CD4-positive, alpha-beta T cell treated with Interleukin-6 for 4 hours (primary cell): ENCODE measurements around the gene VAT1L.
"Not testable (repeated sequence)": the region's sequence is repeated elsewhere in the genome, so short reads cannot be mapped to it uniquely, and the experiment has no call there.

ENCODE experiments used
- DNase-seq: peaks from one replicate; pipeline ENCODE4 v3.0.0-alpha.2; 2020; ENCODE audit warnings: mixed read lengths

Gene VAT1L

DNA sequence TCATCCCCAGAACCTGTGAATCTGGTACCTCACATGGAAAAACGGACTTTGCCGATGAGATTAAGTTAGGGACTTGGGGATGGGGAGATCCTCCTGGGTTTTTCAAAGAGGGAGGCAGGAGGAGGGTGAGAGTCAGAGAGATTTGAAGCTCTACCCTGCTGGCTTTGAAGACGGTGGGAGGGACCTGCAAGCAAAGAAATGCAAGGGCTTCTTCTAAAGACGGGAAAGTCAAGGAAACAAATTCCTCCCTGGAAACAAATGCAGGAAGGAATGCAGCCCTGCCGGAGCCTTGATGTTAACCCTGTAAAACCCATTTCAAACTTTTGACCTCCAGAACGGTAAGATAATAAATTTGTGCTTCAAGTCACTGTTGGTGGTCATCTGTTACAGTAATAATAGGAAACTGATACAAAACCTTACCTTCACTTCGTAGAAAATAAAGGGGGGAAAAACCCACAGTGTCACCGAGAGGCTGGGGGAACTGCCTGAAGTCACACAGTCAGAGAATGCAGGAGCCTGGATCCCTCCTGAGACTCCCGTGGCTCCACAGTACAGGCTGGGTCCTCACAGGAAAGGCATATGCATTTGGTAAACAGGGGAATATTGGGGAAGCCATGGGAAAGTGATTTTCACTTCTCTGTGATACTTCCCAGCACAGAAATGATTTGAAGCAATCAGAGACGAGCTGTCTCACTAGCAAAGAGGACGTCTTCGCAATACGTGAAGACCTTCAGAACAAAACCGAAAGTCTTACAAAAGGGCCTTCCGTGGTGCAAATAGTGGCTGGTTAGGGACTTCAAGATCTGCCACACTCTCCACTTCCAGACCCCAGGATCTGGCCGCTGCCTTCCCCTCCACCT, 175.1 kb downstream of the VAT1L start:
- DNase-seq = no peak

DNA sequence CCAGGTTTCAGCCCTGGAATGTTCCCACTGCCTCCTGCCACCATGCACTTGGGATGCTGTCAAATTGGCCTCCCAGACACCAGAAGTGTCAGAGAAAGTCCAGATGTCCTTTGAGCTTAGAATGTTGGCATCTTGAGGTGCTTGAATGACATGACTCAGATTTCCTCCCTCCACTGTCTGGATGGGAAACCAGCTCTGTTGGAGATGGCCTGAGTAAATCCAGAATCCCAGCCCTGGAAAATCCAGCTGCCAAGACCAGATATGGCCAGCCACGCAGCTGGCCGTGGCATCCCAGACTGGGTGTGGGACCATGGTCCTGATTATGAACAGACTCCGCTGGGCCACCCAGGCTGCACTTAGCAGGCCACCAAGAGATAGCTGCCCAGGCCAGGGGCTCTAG, 177.0 kb downstream of the VAT1L start:
- DNase-seq = no peak

DNA sequence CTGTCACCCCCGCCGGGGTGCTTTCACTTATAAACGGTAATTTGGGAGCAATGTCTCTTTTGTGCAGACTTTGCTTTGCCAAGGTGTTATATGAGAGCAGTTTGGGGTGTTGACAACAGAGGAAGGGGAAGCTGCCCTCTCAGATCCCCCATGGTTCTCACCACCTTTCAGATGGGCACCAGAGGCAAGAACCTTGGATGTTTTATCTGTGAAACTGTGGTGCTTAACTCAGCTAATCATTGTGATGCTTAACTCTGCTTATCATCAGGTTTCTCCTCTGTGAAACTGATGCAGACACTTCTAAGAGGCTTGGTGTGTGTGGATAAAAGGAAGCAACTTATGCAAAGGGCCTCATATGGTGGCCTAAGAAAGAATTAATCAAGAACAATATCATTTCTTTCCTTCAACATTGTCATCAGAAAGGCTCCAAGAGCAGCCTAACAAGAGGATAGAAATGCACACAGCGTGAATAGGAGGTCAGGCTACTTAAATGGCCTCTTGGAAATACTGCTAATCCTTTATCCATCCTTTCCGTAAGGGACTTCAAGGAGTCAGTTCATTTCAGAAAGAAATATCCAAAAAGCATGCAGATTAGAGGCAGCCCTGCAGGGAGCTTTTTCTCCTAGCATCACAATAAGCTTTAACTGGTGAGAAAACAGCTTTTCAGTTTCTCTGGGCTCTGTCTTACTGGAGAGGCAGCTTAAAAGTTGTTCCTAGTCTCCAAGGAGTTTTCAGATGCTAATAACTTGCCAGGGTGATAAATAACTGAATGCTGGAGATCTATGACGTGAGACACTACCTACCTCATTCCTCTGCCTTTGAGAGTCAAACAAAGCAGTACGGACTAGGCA, 178.9 kb downstream of the VAT1L start:
- no peak for DNase-seq

DNA sequence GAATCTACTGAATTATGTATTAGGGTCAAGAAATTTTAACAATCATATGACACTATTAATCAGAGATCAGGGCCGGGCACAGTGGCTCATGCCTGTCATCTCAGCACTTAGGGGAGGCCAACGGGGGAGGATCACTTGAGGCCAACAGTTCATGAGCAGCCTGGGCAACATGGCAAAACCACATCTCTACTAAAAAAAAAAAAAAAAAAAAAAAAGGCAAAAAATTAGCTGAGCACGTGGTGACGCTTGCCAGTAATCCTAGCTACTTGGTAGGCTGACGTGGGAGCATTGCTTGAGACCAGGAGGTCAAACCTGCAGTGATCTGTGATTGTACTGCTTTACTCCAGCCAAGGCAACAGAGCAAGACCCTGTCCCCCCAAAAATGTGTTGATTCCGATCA, 181.5 kb downstream of the VAT1L start:
- DNase-seq = no peak

DNA sequence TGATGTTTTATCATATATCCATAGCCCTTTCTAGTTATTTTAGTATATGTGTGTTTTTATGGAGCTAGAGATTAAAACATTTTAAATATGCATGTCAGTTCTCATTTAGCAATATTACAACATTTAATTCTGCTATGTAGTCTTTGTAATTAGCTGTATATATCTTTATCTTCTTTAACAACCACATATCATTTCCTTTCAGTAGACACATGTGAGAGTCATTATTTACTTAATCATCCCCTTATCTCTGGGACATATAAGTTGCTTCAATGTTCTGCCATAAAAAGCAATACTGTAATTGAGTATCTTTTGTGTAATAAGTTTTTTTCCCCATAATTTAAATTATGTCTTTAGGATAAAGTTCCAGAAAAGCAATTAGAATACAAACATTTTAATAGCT, 182.0 kb downstream of the VAT1L start:
- DNase-seq = no peak

DNA sequence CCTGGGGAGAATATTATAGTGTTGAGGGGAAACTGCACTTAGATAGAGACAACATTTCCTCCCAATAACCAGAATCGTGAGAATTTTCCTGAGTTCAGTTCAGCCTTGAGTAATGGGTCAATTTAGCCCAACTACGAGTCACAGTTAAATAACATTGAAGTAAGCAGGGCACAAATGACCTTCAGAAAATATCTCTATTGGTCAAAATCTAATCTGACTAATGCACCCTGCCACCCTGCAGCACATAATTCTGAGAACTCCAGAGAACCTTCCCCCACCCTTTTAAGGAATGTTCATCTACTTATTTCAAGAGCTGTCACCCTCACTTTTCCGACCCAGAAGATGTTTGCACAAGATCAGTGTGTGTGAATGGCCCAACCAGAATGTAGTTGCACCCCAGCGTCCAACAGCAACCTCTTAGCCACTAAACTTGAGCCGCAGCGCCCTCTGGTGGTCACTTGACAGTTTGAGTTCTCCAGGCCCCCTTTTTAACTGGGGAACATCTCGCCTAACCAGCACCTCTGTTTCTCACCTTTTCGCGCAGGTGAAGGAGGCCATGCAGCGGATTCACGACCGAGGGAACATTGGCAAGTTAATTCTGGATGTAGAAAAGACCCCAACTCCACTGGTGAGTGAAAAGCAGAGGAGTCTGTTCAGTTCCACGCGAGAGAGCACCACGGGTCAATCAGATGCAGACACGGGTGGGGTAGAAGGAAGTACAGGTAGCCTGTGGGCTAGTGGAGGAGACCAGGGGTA, 183.1 kb downstream of the VAT1L start:
- DNase-seq = peak; percentile 77

DNA sequence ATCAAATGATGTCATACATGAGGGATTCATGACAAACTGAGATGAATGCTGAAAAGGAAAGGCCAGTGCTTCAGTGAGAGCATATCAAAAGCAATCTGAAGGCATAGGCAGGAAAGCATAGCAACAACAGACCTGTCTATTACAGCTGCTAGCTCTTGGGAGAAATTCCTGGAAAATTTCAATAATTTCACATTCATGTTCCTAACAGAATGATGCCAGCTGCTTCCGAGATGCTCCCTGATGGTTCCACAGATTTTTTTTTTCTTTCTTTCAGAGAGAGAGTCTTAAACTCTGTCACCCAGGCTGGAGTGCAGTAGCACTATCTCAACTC, 183.7 kb downstream of the VAT1L start:
- DNase-seq = no peak

DNA sequence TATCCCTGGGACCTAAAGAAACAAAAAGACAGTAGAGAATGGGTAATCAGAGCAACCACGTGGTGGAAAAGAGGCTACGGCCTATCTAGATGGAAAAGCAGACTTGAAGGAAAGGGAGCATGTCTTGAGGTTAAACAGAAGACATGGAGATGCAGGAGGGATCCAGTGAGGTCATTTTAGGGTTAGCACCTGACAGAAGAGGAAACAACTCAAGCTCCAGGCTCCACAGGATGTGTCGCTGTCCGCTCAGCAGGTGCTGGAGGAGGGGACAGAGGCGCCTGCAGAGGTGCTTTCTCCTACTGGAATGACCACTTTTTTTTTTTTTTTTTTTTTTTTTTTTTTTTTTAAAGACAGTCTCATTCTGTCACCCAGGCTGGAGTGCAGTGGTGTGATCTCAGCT, 186.5 kb downstream of the VAT1L start:
- DNase-seq = no peak

DNA sequence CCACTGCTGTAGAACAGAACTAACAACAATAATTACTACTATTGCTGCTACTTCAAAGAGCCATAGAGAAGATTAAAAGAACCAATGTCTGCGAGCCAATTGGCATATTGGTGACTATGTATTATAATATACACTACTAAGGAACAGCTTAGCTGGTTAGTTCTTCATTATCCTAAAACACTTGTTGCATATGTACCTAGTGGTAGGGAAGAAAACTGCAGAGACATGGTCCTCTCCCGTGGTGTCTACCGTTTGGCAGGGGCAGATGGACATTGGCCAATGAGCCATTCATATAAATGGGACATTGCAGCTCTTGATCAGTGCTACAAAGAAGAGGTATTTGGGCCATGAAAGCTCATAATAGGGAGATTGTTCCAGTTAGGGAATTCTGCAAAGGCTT, 187.6 kb downstream of the VAT1L start:
- no peak for DNase-seq

DNA sequence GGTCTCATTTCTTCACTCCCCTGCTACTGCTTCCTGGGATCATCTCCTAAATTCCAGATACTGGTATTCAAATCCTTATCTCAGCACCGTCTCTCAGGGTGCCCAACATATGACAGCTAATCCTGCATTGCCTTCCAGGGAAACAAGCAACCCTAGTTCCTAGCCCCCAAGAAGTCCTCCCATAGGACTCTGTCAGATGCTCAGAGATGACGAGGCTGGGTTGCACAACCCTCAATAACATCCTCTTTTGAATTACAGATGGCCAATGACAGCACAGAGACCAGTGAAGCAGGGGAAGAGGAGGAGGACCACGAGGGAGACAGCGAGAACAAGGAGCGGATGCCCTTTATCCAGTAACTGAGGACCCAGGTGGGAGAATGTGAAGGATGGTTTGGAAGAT, 189.0 kb downstream of the VAT1L start:
- DNase-seq = no peak

DNA sequence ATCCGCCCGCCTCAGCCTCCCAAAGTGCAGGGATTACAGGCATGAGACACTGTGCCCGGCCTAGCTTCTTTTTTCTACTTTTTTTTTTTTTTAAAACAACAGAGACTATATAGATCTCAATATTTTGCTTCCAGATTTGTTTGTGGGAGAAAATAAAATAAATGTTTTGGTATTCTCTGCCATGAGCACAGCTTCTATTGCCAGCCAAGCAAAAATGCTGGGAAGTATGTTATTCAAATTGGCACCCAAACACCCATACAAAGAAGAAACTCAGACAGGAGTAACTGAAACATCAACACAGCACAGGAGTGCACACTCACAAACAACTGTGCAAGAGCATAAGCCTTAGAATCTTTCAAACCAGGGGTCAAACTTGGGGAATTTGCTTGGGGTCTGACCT, 196.7 kb downstream of the VAT1L start:
- DNase-seq = no peak

DNA sequence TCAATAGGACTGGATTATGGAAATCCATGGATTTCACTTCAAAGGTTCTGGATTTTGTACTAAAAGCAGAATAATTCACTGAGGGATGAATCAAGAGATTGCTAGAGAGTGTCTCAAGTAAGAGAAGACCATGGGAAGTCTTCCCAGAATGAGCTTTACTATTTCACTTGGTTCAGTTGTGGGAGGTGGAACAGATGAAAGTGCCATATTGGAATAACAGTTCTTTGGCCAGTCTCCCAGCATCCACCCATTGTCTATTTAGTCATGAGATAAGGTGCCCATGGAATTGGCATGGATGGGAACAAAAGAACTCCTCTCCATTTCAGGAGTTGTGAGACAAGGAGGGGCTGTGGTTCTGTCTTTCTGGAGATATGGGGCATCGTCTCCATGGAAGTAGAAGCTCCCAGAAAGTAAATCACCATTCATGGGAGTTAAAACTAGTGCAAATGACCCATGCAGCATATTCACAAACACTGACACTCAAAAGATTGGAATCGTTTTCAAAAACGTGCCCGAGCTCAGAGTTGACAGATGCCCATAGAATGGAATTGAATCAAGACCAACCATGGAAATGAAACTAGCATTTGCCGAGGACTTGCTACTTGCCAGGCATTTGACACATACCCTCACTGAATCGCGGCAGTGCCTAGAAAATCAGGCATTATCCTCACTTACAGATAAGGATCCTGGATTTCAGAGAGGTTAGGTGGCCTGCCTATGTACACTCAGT, 197.8 kb downstream of the VAT1L start:
- DNase-seq = no peak

DNA sequence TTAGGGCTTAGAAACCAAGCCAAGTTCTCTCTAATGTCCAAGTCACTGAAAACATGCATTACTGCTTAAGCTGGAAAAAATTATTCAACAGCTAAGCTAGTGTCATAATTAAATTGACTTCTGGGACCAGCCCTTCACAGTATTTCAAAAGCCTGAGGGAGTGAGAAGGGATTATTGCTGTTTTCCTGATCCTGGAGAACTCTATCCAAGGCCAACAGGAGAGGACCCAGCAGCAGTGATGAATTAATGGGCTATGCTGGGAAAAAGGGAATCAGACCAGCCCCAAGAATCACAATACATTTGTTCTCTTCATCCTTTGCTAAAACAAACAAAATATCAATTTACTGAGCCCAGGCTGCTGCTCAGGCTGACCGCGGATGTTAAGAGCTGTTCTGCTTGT, 199.4 kb downstream of the VAT1L start:
- DNase-seq = no peak

DNA sequence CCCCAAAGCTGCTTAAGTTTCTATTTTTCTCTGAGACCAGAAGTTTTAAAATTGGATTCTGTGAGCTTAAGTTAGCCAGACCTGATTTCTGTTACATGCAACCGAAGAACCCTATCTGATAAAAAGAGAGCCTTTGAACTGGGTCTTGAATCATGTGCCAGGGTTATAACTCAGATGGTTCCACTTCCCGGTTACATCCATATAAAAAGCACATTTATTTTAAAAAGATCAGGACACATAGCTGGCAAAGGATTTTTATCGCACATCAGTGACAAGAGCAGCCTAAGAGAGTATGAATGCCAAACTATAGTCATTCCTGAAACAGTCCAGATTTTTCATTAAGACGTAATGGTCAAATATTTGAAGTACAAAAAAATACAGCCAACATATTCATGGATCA, 201.5 kb downstream of the VAT1L start:
- DNase-seq = no peak

DNA sequence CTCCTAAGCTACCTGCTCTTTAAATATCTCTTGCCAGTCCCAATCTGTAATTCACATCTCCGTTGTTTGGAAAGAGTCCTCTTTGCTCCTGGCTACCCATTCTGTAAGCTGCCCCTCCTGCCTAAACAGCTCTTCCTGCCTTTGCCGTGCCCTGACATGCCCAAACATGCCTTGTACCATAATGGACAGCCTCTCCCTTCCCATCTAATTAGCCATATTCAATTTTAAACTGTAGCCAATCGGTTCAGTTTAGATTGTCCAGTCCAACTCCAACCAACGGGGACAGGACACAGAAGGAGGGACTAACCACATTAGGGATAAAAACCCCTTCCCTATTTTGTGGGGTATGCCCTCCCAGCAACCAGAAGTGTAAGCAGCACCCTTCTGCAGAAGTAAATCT, 203.3 kb downstream of the VAT1L start:
- DNase-seq = no peak

DNA sequence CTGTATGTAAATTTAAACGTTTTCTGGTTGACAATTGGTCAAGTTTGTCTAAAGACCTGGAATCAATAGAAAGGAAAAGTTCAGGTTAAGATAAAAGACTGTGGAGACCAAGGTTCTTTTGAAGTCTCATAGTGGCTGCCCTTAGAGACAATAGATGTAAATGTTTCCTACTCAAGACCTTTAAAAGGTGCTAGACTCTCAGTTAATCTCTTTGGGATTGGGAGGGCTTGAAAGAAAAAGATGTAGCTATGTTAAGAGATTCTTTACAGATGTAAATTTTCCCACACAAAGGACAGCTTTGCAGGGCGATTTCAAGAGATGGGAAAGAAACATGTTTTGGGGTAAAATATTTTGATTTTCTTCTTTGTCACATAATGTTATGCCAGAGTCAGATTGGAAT, 204.0 kb downstream of the VAT1L start:
- DNase-seq = not testable (repeated sequence)

DNA sequence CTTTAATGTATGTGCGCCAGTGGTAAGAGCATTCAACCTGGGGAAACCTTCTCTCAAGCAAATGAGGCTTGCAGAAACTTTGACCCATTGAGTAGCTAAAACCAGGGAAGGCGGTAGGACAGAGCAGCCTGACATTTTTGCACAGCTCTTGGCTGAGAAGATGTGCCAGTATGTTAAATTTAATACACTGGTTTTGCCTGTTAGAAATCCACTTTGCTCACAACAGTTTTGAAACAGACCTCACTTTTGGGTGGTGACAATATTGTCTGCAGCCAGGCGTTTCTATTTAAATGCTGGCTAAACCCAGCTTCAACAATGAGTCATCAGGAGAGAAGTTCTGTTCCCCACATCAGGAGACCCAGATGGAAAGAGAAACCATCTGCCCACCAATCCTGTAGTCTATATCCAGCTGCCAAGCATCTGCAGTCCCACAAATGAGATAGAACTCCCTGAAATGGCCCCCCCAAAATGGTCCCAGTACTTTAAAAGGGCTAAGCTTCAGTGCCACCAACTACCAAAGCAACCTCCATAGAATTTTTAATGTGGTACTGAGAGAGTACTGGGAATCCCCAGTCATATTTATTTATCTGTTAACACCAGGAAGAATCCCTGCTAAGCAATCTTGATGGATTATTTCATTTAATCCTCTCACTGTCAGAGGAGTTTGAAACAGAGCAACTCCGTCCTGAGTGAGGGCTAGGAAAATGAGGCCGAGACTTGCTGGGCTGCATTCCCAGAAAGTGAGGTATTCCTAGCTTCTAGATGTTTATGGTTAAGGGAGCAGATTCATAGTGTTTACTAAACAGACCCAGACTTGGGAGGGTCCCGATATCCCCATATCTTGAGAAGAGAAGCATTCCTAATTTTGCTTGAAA, 205.0 kb downstream of the VAT1L start:
- no peak for DNase-seq

DNA sequence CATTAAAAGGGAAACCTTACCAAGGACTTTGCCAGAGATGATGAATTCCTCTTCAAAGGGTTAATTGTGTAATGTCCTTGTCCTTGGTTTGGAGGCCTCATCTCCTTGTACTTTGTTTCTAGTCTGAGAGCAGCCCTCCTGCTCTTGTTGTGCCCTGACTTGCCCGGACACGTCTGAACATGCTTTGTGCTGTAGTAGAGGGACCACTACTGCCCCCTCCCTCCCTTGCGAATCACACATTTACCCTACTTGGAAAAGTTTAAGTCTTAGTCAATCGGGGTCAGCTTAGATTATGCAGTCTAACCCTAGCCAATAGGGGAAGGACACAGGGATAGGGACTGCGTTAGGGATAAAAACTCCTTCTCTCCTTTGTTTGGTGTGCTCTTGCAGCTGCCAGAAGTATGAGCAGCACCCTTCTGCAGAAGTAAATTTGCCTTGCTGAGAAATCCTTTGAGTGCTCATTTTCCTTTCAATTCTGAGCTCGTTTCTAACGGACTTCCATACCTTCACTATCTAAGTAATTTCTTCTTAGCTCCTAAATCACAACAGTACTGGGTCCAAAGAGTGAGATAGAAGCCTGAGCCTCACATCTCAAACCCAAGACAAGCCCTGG, 207.6 kb downstream of the VAT1L start:
- no peak for DNase-seq

DNA sequence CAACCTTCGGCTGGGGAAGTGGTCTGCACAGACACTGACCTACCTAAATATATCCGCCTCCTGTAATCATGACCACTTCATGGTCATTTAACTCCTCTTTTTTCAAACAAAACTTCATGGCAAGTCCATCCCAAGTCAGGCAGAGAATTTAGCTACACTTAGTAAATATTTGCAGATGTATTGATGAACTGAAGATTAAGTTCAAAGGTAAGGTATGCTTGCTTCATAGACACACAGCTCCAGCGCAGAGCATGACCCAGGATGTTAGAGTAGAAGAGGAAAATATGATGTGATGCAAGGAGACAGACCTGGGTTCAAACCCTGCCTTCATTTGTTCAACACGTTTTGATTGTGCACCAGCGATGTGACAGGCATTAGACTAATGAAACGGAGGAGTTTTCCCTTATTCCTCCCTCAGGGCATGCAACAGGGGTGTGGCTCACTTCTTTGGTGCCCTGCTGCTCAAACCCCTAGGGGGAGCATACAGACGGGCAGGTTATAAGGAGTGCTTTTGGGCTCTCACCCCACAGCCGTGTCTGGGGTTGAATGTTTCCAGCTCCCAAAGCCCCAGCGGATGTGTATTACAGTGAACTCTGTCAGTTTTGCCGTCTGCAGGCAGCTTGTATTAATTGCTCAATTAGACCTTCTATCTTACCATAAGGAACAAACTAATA, 210.1 kb downstream of the VAT1L start:
- no peak for DNase-seq

DNA sequence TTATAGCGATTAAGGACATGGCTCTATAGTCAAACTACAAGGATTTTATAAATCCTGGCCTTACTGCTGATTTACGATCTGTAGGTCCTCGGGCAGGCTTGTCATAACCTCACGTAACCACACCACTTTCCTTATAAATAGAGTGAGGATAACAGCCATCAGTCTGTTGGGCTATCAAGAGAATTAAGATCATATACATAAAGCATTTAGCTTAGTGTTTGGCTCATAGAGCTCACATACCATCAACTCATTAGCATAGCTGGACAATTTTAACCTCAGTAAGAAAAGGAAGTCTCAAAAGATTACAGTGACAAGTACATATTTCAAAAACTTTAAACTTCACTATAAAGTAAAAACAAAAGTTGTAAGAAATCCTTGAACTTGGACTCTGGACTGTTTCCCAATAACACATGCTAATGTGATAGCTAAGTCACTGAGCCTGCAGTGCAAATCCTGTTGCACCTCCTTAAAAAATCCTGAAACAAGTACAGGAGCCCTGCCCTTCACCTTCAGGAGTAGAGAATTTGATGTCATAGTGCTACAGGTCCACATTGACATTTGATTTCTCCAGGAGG, 213.2 kb downstream of the VAT1L start:
- DNase-seq = no peak
